CD4-positive, alpha-beta T cell treated with Interleukin-17A for 4 hours (primary cell): ENCODE results near the gene ITFG2.
"Not testable (repeated sequence)": the region's sequence is repeated elsewhere in the genome, so short reads cannot be mapped to it uniquely, and the experiment has no call there.

Source experiments
- DNase-seq: peaks from one replicate; pipeline ENCODE4 v3.0.0-alpha.2; 2020; ENCODE audit warnings: mixed read lengths

The ITFG2 gene

GRCh38 chr12:2832550-2833127 is 20.2 kb downstream of the ITFG2 start:
- DNase-seq, result no peak

- DNase-seq, result no peak
Measured at GRCh38 chr12:2833327-2833726, 20.9 kb downstream of the ITFG2 start.

DNA sequence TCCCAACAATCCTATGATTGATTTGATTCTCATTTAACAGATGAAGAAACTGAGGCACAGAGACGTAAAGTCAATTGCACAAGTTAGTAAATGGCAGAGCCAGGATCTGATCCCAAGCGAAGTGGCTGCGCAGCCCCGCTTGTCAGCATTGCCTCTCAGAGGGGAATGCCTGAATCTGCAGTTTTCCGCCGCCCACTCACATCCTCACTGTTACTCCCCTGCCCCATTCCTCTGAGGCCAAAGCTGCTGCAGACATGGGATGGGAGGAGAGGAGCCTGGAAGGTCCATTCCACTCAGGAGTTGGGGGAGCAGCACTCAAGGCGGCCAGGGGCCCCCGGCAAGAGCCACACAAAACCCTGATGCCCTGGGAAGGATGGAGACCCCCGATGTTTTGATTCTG is 21.3 kb downstream of the ITFG2 start:
- DNase-seq, result no peak

- no peak for DNase-seq
Measured at GRCh38 chr12:2834581-2835491, 22.4 kb downstream of the ITFG2 start, which contains the start of gene NRIP2. Gene NRIP2 (minus strand): TSS chr12:2835035. CDS start chr12:2834983, 52 bp downstream.

- DNase-seq, result no peak
Measured at GRCh38 chr12:2835691-2836403, 23.4 kb downstream of the ITFG2 start.

GRCh38 chr12:2836574-2836973 is 24.1 kb downstream of the ITFG2 start:
- DNase-seq, result no peak

DNA sequence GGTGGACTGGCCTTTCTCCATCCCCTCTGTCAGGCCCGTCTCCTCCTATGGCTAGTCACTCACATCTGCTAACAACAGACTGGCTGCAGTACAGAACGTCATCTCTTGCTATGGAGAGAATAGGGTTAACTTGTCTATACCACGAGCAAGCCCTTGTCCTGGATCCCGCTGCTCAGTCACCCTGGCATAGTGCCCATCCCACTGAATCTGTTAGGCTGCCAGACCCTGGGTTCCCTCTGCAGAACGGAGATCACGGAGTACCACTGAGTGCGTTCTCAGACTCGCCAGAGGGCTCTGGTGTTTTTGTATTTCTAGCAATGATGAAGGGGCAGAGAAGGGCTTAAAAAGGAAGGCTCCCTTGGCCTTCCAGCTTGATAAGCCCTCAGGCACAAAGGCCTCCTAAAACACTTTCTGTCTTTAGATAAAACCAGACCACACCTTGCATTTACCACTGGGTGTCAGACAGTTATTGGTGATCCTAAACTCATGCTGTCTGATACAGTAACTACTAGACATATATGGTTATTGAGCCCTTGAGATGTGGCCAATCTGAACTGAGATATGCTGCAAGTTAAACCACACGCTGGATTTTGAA is 28.7 kb downstream of the ITFG2 start:
- DNase-seq, result no peak

- DNase-seq, result no peak
Measured at GRCh38 chr12:2842948-2843347, 30.5 kb downstream of the ITFG2 start.

DNA sequence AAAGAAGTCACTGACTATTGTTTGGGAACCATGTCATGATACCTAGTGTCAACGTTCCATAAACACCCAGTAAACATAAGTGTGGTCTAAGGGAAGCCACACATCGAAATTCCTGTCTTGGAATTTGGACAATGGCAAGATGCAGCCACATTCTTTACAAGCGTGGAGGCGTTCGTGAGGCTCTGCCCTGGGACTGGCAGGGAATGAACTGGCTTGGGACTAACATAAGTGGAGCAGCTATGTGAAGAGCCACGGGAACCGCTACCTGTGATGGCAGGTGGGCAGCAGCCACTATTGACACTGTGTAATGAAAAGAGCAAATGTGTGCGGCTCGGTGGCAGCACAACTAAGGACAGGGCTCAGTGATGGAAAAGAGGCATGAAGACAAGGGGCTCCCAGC is 32.3 kb downstream of the ITFG2 start:
- no peak for DNase-seq

DNA sequence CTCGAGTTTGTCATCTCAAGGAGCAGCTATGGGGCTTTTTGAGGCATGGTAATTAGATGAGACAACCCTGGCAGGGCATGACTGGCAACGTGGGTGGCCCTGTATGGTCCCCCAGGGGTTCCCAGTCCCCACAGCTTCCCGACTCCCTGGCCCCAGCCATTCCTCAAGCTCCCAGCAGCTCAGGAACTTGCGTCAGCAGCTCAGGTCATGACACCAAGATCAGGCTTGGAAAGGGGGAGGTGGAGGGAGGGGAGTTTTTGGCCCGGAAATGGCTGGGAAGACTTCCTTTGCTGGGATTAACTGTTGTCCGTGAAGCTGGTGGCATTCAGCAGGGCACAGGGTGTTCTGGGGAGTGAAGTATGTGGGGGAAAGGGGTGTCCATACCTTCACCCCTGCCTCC is 32.8 kb downstream of the ITFG2 start:
- no peak for DNase-seq

- DNase-seq, result no peak
Measured at GRCh38 chr12:2851931-2852330, 39.5 kb downstream of the ITFG2 start.

GRCh38 chr12:2853626-2854025 is 41.2 kb downstream of the ITFG2 start:
- DNase-seq, result peak; percentile 63

GRCh38 chr12:2854669-2855453 is 42.4 kb downstream of the ITFG2 start:
- no peak for DNase-seq

GRCh38 chr12:2855546-2855945 is 43.1 kb downstream of the ITFG2 start:
- no peak for DNase-seq

GRCh38 chr12:2856051-2856450 is 43.6 kb downstream of the ITFG2 start:
- no peak for DNase-seq

GRCh38 chr12:2857021-2857431 is 44.6 kb downstream of the ITFG2 start, which contains the start of gene TEX52:
Gene TEX52 (minus strand): TSS chr12:2857039. CDS start chr12:2857026, 13 bp downstream.
- no peak for DNase-seq

DNA sequence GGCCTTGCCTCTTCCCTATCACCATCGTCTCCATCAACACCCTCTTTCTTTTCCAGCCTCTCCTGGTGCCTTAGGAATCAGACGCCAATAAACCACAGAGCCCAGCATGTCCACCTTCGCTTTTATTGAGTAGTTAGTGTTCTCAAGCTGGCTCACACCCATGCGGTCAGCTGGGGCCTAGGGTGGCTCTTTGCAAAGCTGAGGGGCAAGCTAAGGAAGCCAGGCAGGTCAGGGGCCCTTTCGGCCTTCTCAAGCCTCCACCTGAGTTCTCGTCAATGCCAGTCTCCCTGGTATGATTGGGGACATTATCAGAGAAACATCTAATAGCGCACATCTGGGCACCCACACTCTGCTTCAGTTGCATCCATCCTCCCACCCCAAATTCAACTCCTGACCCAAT is 45.1 kb downstream of the ITFG2 start:
- DNase-seq, result no peak

- no peak for DNase-seq
Measured at GRCh38 chr12:2858334-2858733, 45.9 kb downstream of the ITFG2 start.

- no peak for DNase-seq
Measured at GRCh38 chr12:2858944-2859421, 46.5 kb downstream of the ITFG2 start.

DNA sequence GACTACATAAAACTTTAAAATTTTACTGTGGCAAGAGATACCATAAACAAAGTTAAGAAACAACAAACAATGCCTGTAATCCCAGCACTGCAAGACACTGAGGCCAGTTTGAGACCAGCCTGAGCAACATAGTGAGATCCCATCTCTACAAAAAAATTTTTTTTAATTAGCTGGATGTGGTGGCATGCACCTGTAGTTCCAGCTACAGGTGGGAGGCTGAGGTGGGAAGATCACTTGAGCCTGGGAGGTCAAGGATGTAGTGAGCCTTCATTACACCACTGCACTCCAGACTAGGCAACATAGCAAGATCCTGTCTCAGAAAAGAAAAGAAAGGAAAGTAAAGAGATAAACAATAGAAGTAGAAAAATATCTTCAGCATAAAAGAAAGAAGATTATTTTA is 47.7 kb downstream of the ITFG2 start:
- DNase-seq, result no peak

DNA sequence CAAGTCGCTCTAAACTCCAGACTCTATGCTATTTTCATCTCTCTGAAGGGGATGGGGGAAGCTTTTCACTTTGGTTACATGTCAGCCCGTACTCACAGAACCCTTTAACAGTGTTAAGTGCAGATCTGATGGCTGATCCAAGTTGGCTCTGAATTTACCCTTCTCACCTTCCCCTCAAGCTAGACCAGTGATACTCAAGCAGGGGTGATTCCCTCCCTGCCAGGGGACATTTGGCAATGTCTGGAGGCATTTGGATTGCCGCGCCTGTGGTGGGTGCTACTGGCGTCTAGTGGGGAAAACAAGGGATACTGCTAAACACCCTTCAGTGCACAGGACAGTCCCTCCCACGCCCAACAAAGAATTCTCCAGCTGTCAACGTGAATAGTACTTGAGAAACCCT is 50.4 kb downstream of the ITFG2 start:
- DNase-seq, result no peak

- not testable (repeated sequence) for DNase-seq
Measured at GRCh38 chr12:2863402-2863801, 50.9 kb downstream of the ITFG2 start.
